Ishikawa (cell line): ENCODE measurements around the gene NEXN.

ENCODE experiments used
- EGR1 ChIP-seq: IDR thresholded peaks from 2 replicates; pipeline ENCODE4 v1.6.1; 2012
- EP300 ChIP-seq: IDR thresholded peaks from 2 replicates; pipeline ENCODE4 v1.6.1; 2012; ENCODE audit warnings: borderline replicate concordance
- FOXM1 ChIP-seq: IDR thresholded peaks from 2 replicates; pipeline ENCODE4 v1.6.1; 2012; ENCODE audit warnings: low read depth, borderline replicate concordance
- RAD21 ChIP-seq: IDR thresholded peaks from 2 replicates; pipeline ENCODE4 v1.6.1; 2012; ENCODE audit warnings: low read depth
- REST ChIP-seq: IDR thresholded peaks from 2 replicates; pipeline ENCODE4 v1.6.1; 2012; ENCODE audit warnings: low read depth, mild to moderate bottlenecking
- TAF1 ChIP-seq: IDR thresholded peaks from 2 replicates; pipeline ENCODE4 v1.6.1; 2012; ENCODE audit warnings: low read depth, mild to moderate bottlenecking
- TEAD4 ChIP-seq: IDR thresholded peaks from 2 replicates; pipeline ENCODE4 v1.6.1; 2012
- YY1 ChIP-seq: IDR thresholded peaks from 2 replicates; pipeline ENCODE4 v1.6.1; 2012; ENCODE audit warnings: low read depth
- ZBTB7A ChIP-seq: IDR thresholded peaks from 2 replicates; pipeline ENCODE4 v1.6.1; 2012; ENCODE audit warnings: low read depth

- TF ChIP-seq EP300: no peak
- no peak for TF ChIP-seq RAD21
- no peak for TF ChIP-seq TAF1
- no peak for TF ChIP-seq TEAD4
- no peak for TF ChIP-seq REST
- no peak for TF ChIP-seq FOXM1
- no peak for TF ChIP-seq ZBTB7A
- no peak for TF ChIP-seq EGR1
- no peak for TF ChIP-seq YY1
Measured at GRCh38 chr1:77945345-77945744, 56.9 kb downstream of the NEXN start.
